Mammary epithelial cell (primary cell): ENCODE results near the gene SLAIN2.

Experiments used
- EZH2 ChIP-seq: IDR thresholded peaks from 2 replicates; pipeline ENCODE4 v1.6.1; 2012; ENCODE audit warnings: low read length, inconsistent platforms, borderline replicate concordance
- TF ChIP-seq, protein P1 (sequence below), 2 donors: IDR thresholded peaks in 1 of 2; conservative IDR thresholded peaks in 1 of 2; 2 replicates each; pipeline ENCODE4 v1.5.1; 2011 to 2012; ENCODE audit warnings: inconsistent platforms in 2 of 2, low read length in 2 of 2, mild to moderate bottlenecking in 2 of 2, control low read depth in 1 of 2, low read depth in 1 of 2; ENCODE audit not compliant: insufficient read depth in 1 of 2; ENCODE audit errors: extremely low read depth in 1 of 2

DNA sequence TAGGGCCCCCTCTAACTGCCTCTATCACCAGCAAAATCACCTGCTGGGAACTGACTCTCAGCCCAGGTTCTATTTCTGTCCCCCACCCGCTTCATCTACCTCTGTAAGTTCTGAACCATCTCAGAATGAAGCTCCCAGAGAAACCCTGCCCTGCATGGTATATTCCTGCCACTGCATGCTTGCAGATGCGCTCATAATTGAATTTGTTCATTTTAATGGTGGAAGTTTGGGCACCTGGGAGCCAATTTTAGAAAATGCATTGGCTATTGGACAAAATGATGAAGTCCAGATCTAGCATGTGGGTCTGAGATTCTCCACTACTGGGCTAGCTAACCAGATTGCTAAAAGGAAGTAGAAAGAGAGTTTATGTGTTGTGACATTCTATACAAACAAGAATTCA, 113.3 kb downstream of the SLAIN2 start:
- TF ChIP-seq, protein P1, sequence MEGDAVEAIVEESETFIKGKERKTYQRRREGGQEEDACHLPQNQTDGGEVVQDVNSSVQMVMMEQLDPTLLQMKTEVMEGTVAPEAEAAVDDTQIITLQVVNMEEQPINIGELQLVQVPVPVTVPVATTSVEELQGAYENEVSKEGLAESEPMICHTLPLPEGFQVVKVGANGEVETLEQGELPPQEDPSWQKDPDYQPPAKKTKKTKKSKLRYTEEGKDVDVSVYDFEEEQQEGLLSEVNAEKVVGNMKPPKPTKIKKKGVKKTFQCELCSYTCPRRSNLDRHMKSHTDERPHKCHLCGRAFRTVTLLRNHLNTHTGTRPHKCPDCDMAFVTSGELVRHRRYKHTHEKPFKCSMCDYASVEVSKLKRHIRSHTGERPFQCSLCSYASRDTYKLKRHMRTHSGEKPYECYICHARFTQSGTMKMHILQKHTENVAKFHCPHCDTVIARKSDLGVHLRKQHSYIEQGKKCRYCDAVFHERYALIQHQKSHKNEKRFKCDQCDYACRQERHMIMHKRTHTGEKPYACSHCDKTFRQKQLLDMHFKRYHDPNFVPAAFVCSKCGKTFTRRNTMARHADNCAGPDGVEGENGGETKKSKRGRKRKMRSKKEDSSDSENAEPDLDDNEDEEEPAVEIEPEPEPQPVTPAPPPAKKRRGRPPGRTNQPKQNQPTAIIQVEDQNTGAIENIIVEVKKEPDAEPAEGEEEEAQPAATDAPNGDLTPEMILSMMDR (conservative IDR thresholded peaks at IDR 0.05 in 1 of 2, IDR thresholded peaks at IDR 0.05 in 1 of 2; ENCODE audit: extremely low read depth in 1 of 2, insufficient read depth in 1 of 2, low read depth in 1 of 2, low read length in 2 of 2): no peak
- TF ChIP-seq EZH2: no peak
